HepG2 (cell line): ENCODE results near the gene PPP2R5D. TPM values are rescaled to one million over a fixed set of nuclear protein-coding genes. Genes with fewer than 3 reads are reported as not detected.

ENCODE experiments used
- FOXC1 ChIP-seq: sonication (generic); formaldehyde crosslinking; IDR thresholded peaks from 2 replicates; pipeline ENCODE4 v1.8.0; 2022; ENCODE audit warnings: mild to moderate bottlenecking, missing genetic modification reagents, borderline replicate concordance
- PHF20 ChIP-seq: sonication (generic); formaldehyde crosslinking; IDR thresholded peaks from 2 replicates; pipeline ENCODE4 v1.5.0; 2020; ENCODE audit warnings: mild to moderate bottlenecking, missing genetic modification reagents
- SOX5 ChIP-seq: IDR thresholded peaks from 2 replicates; pipeline ENCODE4 v1.6.1; 2016; ENCODE audit warnings: borderline replicate concordance
- SP4 ChIP-seq: sonication (generic); formaldehyde crosslinking; IDR thresholded peaks from 2 replicates; pipeline ENCODE4 v1.8.1; 2023; ENCODE audit warnings: mild to moderate bottlenecking, missing genetic modification reagents
- U2AF2 ChIP-seq: fragments of 200-400 bp; formaldehyde crosslinking; IDR thresholded peaks from 2 replicates; pipeline ENCODE4 v1.6.1; 2017; ENCODE audit warnings: low read depth, mild to moderate bottlenecking, low read length
- ZBTB1 ChIP-seq: sonication (generic); formaldehyde crosslinking; IDR thresholded peaks from 2 replicates; pipeline ENCODE4 v1.4.0; 2020; ENCODE audit warnings: missing genetic modification reagents, borderline replicate concordance
- ZBTB7A ChIP-seq: sonication (generic); formaldehyde crosslinking; IDR thresholded peaks from 2 replicates; pipeline ENCODE4 v1.8.0; 2022; ENCODE audit warnings: mild to moderate bottlenecking, missing genetic modification reagents
- ZNF20 ChIP-seq: sonication (generic); formaldehyde crosslinking; IDR thresholded peaks from 2 replicates; pipeline ENCODE4 v1.4.0; 2020; ENCODE audit warnings: mild to moderate bottlenecking, moderate library complexity, missing genetic modification reagents
- ZNF235 ChIP-seq: sonication (generic); formaldehyde crosslinking; IDR thresholded peaks from 2 replicates; pipeline ENCODE4 v1.8.1; 2023; ENCODE audit warnings: mild to moderate bottlenecking, missing genetic modification reagents, borderline replicate concordance
- ZNF331 ChIP-seq: sonication (generic); formaldehyde crosslinking; IDR thresholded peaks from 2 replicates; pipeline ENCODE4 v1.4.0; 2020; ENCODE audit warnings: missing genetic modification reagents
- ZNF558 ChIP-seq: sonication (generic); formaldehyde crosslinking; IDR thresholded peaks from 2 replicates; pipeline ENCODE4 v1.9.0; 2022; ENCODE audit warnings: mild to moderate bottlenecking, missing genetic modification reagents, borderline replicate concordance
- ZNF652 ChIP-seq: IDR thresholded peaks from 2 replicates; pipeline ENCODE4 v1.6.1; 2016; ENCODE audit warnings: low read depth, borderline replicate concordance
- ZNF746 ChIP-seq: sonication (generic); formaldehyde crosslinking; IDR thresholded peaks from 2 replicates; pipeline ENCODE4 v1.8.0; 2022; ENCODE audit warnings: mild to moderate bottlenecking, missing genetic modification reagents
- ZSCAN25 ChIP-seq: sonication (generic); formaldehyde crosslinking; IDR thresholded peaks from 2 replicates; pipeline ENCODE4 v1.8.0; 2022; ENCODE audit warnings: mild to moderate bottlenecking, missing genetic modification reagents
- polyA plus RNA-seq, 8 experiments: library from polyadenylated mRNA; depleted of rRNA in 3 of 8; stranded (reverse) in 7 of 8; unstranded in 1 of 8; fragments of >200 nt; fragmentation: Illumina TruSeq in 4 of 8; extraction: Trizol in 4 of 8; gene quantifications; 2 replicates each; pipeline versions ENCODE4 v1.2.1 to v1.2.3, GENCODE V29; 2011 to 2016; ENCODE audit warnings: low read depth in 4 of 8, missing spikeins in 1 of 8, mixed read lengths in 1 of 8; ENCODE audit not compliant: insufficient read depth in 1 of 8
- total RNA-seq, 5 experiments: library from RNA; depleted of rRNA; stranded (reverse); fragments of >200 nt; fragmentation: Illumina TruSeq; extraction: Trizol; gene quantifications; 2 replicates each; pipeline ENCODE4 v1.2.3, GENCODE V29; 2016; ENCODE audit warnings: low read depth in 1 of 5
- TF ChIP-seq, protein P1 (sequence below): sonication (generic); formaldehyde crosslinking; IDR thresholded peaks from 2 replicates; pipeline ENCODE4 v1.5.1; 2020; ENCODE audit warnings: missing genetic modification reagents, mild to moderate bottlenecking, borderline replicate concordance
- TF ChIP-seq, protein P2 (sequence below): sonication (generic); formaldehyde crosslinking; IDR thresholded peaks from 2 replicates; pipeline ENCODE4 v1.4.0; 2020; ENCODE audit warnings: missing genetic modification reagents, borderline replicate concordance
- TF ChIP-seq, protein P3 (sequence below), 2 experiments: fragments of 450-650 bp in 1 of 2; sonication (generic) in 1 of 2; formaldehyde crosslinking; IDR thresholded peaks; 2 replicates each; pipeline versions ENCODE4 v1.5.0 to v1.8.0; 2020 to 2022; ENCODE audit warnings: mild to moderate bottlenecking in 1 of 2, missing genetic modification reagents in 1 of 2
- TF ChIP-seq, protein P4 (sequence below): sonication (generic); formaldehyde crosslinking; IDR thresholded peaks from 2 replicates; pipeline ENCODE4 v1.4.0; 2020; ENCODE audit warnings: missing genetic modification reagents, borderline replicate concordance
- TF ChIP-seq, protein P5 (sequence below): IDR thresholded peaks from 2 replicates; pipeline ENCODE4 v1.6.1; 2018; ENCODE audit warnings: missing genetic modification reagents, mild to moderate bottlenecking, missing compliant biosample characterization
- TF ChIP-seq, protein P6 (sequence below): sonication (generic); formaldehyde crosslinking; IDR thresholded peaks from 2 replicates; pipeline ENCODE4 v1.9.0; 2022; ENCODE audit warnings: missing genetic modification reagents, mild to moderate bottlenecking, borderline replicate concordance

The PPP2R5D gene
- total and polyA plus RNA-seq, 2 of the 13 experiments (the other 11 are each of a cell fraction or from before 2014, with no cell fraction given), result 53.7 to 60.4 TPM

DNA sequence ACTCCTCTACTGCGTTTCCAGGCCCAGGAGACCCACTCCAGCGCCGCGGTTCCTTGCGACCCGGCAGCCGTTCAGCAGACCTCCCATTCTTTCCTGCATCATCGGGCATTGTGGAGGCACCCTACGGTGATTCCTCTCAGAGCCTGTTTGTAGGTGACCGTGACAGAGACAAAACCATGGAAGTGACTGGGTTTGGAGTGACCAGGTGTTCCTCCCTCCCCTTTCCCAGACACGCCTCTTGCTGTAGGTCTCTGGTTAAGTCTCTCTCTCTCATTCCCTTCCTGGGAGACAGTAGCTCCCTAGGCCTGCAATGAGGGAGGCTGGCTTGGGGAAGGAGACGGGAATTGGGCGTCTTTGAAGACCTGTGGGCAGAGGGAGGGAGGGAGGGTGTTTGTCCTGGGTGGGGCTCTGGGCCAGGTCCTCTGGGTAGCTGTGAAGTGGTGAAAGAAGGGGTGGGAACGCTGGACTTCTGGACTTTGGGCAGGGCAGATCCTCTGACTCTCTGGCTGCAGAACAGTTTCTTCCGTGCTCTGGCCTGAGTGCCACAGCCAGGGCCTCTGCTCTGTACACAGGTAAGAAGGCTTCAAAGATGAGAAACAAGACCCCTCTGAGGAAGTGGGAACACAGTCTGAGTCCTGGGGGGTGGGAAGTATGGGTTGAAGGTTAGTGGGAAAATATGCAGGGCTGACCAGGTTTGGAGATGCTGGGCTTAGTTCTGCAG, 75.8 kb downstream of the PPP2R5D start (continued):
- TF ChIP-seq, protein P1, sequence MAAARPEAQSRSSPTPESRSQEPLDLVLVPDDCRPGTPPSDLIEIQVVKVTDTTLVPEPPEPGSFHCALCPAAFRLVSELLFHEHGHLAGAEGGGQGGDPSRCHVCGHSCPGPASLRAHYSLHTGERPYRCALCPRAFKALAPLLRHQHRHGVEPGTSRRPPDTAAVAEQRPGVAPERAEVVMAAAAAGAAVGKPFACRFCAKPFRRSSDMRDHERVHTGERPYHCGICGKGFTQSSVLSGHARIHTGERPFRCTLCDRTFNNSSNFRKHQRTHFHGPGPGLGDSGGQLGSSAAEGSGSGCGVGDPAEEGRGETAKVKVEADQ (CRISPR knock-in tag), result peak; percentile 61
- peak; percentile 80 for TF ChIP-seq ZNF331 (CRISPR knock-in tag)
- peak; percentile 80 for TF ChIP-seq ZNF746 (CRISPR knock-in tag)
- TF ChIP-seq ZBTB1 (CRISPR knock-in tag), result no peak
- TF ChIP-seq FOXC1 (CRISPR knock-in tag), result no peak
- TF ChIP-seq, protein P2, sequence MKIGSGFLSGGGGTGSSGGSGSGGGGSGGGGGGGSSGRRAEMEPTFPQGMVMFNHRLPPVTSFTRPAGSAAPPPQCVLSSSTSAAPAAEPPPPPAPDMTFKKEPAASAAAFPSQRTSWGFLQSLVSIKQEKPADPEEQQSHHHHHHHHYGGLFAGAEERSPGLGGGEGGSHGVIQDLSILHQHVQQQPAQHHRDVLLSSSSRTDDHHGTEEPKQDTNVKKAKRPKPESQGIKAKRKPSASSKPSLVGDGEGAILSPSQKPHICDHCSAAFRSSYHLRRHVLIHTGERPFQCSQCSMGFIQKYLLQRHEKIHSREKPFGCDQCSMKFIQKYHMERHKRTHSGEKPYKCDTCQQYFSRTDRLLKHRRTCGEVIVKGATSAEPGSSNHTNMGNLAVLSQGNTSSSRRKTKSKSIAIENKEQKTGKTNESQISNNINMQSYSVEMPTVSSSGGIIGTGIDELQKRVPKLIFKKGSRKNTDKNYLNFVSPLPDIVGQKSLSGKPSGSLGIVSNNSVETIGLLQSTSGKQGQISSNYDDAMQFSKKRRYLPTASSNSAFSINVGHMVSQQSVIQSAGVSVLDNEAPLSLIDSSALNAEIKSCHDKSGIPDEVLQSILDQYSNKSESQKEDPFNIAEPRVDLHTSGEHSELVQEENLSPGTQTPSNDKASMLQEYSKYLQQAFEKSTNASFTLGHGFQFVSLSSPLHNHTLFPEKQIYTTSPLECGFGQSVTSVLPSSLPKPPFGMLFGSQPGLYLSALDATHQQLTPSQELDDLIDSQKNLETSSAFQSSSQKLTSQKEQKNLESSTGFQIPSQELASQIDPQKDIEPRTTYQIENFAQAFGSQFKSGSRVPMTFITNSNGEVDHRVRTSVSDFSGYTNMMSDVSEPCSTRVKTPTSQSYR (CRISPR knock-in tag), result peak; percentile 45; the same call in 1 of the 2 replicates
- TF ChIP-seq ZNF20 (CRISPR knock-in tag), result no peak
- TF ChIP-seq ZBTB7A, result no peak
- peak; percentile 50 for TF ChIP-seq PHF20 (CRISPR knock-in tag)
- TF ChIP-seq, protein P3, sequence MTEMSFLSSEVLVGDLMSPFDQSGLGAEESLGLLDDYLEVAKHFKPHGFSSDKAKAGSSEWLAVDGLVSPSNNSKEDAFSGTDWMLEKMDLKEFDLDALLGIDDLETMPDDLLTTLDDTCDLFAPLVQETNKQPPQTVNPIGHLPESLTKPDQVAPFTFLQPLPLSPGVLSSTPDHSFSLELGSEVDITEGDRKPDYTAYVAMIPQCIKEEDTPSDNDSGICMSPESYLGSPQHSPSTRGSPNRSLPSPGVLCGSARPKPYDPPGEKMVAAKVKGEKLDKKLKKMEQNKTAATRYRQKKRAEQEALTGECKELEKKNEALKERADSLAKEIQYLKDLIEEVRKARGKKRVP (CRISPR knock-in tag; IDR thresholded peaks at IDR 0.05), result peak in 1 of 2 experiments; percentile 61; a peak in 2 of 4 replicates
- TF ChIP-seq ZNF235 (CRISPR knock-in tag), result 0 out of 2 replicates have a peak, but pooled peaks have one; percentile 53
- TF ChIP-seq ZSCAN25 (CRISPR knock-in tag), result peak; percentile 98
- TF ChIP-seq SOX5 (CRISPR knock-in tag), result peak; percentile 44; the same call in 1 of the 2 replicates
- TF ChIP-seq, protein P4, sequence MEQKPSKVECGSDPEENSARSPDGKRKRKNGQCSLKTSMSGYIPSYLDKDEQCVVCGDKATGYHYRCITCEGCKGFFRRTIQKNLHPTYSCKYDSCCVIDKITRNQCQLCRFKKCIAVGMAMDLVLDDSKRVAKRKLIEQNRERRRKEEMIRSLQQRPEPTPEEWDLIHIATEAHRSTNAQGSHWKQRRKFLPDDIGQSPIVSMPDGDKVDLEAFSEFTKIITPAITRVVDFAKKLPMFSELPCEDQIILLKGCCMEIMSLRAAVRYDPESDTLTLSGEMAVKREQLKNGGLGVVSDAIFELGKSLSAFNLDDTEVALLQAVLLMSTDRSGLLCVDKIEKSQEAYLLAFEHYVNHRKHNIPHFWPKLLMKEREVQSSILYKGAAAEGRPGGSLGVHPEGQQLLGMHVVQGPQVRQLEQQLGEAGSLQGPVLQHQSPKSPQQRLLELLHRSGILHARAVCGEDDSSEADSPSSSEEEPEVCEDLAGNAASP, result peak; percentile 33; the same call in 1 of the 2 replicates
- no peak for TF ChIP-seq SP4 (CRISPR knock-in tag)
- TF ChIP-seq, protein P5, sequence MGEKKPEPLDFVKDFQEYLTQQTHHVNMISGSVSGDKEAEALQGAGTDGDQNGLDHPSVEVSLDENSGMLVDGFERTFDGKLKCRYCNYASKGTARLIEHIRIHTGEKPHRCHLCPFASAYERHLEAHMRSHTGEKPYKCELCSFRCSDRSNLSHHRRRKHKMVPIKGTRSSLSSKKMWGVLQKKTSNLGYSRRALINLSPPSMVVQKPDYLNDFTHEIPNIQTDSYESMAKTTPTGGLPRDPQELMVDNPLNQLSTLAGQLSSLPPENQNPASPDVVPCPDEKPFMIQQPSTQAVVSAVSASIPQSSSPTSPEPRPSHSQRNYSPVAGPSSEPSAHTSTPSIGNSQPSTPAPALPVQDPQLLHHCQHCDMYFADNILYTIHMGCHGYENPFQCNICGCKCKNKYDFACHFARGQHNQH (CRISPR knock-in tag), result peak; percentile 56; the same call in 1 of the 2 replicates
- TF ChIP-seq ZNF652 (CRISPR knock-in tag), result peak; percentile 41; the same call in 1 of the 2 replicates
- TF ChIP-seq, protein P6, sequence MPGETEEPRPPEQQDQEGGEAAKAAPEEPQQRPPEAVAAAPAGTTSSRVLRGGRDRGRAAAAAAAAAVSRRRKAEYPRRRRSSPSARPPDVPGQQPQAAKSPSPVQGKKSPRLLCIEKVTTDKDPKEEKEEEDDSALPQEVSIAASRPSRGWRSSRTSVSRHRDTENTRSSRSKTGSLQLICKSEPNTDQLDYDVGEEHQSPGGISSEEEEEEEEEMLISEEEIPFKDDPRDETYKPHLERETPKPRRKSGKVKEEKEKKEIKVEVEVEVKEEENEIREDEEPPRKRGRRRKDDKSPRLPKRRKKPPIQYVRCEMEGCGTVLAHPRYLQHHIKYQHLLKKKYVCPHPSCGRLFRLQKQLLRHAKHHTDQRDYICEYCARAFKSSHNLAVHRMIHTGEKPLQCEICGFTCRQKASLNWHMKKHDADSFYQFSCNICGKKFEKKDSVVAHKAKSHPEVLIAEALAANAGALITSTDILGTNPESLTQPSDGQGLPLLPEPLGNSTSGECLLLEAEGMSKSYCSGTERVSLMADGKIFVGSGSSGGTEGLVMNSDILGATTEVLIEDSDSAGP (CRISPR knock-in tag), result no peak; the same call in 1 of the 2 replicates
- no peak for TF ChIP-seq U2AF2
- no peak for TF ChIP-seq ZNF558 (CRISPR knock-in tag)
